ENCODE results near the gene PKD2L1.

PKD2L1 gene

DNA sequence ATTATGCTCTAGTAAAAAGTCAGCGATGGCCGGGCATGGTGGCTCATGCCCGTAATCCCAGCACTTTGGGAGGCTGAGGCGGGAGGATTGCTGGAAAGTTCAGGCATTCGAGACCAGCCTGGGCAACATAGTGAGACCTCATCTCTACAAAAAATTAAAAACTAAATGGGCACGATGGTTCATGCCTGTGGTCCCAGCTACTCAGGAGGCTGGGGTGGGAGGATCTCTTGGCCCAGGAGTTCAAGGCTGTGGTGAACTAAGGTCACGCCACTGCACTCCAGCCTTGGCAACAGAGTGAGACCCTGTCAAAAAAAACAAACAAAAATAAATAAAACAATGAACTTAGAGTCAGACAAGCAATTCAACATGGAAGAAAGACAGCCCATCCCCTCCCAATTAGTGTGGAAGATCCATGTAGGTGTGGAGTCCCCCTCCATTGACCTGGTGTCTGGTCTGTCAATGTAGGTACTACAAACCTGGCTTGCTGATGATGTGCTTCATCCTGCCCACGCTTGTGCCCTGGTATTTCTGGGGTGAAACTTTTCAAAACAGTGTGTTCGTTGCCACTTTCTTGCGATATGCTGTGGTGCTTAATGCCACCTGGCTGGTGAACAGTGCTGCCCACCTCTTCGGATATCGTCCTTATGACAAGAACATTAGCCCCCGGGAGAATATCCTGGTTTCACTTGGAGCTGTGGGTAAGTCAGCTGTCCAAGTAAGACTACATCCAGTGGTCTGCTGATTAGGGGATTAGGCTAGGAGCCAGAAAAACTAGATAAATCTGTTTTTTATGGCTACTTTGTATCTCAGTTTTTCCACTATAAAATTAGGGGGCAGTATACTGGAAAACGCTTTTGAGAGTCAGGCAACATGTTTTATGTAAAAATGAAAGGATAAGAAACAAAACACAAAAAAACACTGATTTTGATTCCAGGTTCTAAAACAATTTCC is 26.3 kb upstream of the PKD2L1 start:
- no peak for DNase-seq (ENCODE audit: low spot score)

DNA sequence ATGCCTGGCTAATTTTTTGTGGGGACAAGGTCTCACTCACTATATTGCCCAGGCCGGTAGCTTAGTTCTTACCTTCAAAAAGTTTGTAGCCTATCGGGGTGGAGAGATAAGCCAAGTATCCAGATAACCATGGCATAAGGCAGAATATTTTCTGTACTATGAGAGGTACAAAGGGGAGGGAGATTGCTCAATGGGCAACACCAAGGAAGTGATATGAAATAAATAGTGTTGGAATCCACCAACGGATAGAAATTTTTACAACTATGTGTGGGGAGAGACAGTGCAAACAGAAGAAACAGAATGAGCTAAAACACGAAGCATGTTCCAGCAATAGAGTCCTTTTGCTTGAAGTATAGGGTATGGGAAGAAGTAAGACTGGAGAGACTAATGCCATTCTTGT is 25.1 kb upstream of the PKD2L1 start:
- no peak for DNase-seq (ENCODE audit: low spot score)

DNA sequence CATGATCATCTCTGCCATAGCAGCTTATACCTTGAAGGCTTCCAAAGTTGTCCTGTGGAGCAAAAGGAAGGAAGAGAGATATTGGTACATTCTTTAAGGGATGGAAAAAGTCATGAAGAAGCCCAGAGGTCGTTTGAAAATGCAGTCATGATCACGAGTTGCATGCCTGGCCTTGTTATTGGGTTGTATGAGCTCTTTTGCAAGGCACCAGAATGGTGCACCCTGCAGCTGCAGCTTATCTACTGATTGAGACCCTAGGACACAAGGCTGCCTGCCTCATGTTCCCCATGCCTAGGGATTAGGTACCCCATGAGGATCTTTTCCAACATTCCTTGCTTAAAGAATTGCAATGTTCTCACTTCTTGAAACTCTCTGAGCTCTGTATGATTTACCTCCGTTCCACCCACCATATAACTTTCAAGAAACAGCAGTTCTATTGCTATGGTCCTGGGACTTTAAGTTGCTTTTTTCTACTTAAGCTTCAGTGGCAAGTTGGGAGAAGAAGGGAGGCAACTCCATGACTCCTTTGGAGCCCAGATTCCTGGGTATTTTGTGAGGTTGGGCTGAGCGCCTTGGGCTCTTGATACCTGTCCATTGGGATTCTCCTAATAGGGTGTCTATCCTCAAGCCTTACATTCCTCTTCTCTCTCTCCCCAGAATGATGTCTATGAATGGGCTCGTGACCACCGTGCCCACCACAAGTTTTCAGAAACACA is 23.9 kb upstream of the PKD2L1 start:
- no peak for DNase-seq (ENCODE audit: low spot score)

DNA sequence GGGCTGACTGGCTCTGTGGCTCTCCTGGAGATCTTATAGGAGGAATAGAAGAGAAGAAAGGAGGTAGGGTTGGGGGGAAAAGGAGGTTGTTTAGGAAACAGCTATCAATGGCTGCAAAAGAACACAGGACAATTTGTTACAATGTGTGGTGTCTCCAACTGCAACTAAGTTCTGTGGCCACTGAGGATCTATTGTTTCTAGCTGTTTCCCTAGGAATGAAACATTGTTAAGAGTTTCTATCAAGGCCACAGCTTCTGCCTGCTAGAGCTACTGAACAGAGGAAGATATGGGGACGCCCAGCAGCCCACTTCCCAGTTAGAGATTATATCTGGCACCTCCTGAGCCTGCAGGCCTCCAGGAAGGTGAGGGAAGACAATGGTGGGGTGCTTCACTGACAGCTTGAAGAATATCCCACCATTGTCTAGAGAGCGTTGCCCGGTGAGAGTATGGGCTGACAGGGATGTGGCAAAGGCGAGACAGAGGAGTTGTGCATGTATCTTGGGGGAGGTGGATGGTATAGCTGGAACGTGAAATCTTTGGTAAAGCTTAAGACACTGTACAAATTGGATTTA is 21.0 kb upstream of the PKD2L1 start:
- DNase-seq (ENCODE audit: low spot score), result no peak

DNA sequence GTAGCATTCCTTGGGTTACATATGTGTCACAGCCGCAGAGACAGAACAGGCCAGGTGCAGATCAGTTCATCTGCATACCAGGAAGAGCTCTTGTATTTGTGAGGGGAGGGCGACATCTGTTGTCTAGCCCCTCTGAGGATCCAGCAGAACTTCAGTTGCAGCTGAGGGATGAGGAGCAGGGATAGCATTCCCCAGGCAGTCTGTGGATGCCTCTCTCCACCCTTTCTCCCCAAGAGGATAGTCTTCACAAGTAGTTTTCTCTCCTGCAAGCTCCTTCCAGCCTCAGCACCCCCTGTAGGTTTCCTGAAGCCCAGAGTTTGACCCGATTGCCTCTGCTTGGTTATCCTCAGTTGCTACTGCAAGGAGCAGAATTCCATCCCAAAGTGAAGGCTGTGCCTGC is 19.6 kb upstream of the PKD2L1 start:
- no peak for DNase-seq (ENCODE audit: low spot score)

DNA sequence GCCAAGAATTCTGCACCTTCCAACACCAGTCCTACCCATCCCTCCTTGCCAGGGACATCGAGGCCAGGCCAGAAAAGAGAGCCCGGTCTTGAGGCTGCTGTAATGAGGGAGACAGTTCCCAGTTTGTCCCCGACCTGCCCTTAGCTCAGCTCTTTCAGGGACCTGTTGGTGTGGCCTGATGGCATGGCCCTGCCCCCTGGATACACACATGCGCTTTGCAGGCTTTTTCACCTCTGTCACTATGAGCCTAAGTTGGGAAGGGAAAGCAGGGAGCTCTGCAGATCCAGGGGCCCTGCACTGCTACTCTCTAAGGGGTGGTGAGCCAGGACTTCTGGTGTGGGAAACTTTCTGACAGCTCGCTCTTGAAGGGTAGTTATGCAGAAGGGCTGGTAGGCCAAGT is 19.1 kb upstream of the PKD2L1 start:
- DNase-seq (ENCODE audit: low spot score), result no peak

DNA sequence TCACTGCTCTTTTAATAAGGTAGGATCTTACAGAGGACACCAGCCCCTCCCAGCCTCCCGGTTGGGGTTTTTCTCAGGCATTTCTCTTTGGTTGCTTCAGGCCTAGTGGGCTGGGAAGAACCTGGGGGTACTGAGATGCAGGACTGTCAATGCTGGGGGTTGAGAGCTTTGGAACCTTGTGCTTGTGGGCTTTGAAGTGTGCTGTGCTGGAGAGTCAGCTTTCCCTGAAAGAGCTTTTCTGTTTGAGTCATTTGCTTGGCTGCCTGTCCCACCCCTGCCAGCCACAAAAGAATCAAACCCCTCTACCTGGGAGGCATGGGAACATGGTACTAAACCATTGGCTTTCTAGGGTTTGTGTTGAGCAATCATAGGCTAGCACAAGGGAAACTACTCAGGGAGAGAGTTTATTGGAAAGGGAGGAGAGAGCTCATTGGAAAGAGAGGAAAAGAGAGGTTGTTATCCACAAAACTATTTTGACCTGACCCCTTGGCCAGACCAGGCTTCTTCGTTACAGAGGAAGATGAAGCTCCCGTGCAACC is 18.4 kb upstream of the PKD2L1 start:
- no peak for DNase-seq (ENCODE audit: low spot score)

DNA sequence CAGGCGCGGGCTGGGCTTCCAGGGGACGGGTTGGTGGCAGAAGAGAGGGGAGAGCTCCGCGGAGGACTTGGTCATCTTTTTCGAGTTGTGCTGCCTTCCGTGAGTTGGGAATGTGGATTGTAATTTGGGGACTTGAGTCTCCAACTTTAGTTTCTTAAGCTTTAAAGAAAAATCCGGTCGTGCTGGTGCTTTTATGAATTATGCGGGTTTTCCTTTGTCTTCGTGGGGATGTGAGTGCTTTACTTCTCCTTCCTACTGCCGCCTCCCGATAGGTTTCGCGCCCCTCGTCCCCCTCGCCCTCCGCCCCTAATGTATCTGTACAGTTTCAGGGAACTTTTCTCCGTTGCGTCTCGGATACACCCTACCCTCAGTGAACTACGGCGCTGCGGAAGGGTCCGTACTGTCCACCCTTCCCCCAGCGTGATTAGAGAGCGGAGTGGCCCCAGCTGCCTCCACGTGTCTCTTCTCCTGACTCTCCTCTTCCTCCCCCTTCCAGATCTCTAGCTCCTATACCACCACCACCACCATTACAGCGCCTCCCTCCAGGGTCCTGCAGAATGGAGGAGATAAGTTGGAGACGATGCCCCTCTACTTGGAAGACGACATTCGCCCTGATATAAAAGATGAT is 17.7 kb upstream of the PKD2L1 start:
- DNase-seq (ENCODE audit: low spot score), result no peak

DNA sequence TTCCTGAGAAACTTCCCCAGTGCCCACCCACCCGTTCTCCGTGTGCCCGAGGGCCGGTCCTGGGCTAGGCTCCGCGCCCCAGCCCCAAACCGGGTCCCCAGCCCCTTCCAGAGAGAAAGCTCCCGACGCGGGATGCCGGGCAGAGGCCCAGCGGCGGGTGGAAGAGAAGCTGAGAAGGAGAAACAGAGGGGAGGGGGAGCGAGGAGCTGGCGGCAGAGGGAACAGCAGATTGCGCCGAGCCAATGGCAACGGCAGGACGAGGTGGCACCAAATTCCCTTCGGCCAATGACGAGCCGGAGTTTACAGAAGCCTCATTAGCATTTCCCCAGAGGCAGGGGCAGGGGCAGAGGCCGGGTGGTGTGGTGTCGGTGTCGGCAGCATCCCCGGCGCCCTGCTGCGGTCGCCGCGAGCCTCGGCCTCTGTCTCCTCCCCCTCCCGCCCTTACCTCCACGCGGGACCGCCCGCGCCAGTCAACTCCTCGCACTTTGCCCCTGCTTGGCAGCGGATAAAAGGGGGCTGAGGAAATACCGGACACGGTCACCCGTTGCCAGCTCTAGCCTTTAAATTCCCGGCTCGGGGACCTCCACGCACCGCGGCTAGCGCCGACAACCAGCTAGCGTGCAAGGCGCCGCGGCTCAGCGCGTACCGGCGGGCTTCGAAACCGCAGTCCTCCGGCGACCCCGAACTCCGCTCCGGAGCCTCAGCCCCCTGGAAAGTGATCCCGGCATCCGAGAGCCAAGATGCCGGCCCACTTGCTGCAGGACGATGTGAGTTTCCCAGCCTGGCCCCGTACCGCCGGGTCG is 16.9 kb upstream of the PKD2L1 start, which contains the start of gene SCD:
Gene SCD, plus strand, starts transcription at position 469 of the 803 bp plus-strand sequence. Its CDS starts 272 bp downstream, at position 741.
- DNase-seq (ENCODE audit: low spot score), result peak; percentile 94

DNA sequence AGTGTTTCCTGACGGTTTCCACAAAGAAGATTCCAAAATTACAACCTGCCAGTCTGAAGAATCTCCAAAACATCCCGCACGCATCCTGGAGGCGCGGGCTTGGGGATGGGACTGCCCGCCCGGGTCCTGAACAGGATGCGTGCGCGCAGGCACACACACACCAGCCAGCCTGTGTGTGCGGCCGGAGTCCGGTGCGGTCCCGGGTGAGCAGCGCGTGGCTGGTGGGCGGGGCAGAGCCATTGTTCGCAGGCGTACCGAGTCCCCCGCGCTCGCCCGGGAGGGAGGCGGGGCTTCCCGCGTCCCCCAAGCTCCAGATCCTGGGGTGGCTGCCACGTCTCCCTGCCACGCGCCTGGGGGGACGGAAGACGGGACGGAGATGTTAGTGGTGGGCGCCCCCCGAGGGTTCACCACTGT is 16.3 kb upstream of the PKD2L1 start:
- peak; percentile 79 for DNase-seq (ENCODE audit: low spot score)

DNA sequence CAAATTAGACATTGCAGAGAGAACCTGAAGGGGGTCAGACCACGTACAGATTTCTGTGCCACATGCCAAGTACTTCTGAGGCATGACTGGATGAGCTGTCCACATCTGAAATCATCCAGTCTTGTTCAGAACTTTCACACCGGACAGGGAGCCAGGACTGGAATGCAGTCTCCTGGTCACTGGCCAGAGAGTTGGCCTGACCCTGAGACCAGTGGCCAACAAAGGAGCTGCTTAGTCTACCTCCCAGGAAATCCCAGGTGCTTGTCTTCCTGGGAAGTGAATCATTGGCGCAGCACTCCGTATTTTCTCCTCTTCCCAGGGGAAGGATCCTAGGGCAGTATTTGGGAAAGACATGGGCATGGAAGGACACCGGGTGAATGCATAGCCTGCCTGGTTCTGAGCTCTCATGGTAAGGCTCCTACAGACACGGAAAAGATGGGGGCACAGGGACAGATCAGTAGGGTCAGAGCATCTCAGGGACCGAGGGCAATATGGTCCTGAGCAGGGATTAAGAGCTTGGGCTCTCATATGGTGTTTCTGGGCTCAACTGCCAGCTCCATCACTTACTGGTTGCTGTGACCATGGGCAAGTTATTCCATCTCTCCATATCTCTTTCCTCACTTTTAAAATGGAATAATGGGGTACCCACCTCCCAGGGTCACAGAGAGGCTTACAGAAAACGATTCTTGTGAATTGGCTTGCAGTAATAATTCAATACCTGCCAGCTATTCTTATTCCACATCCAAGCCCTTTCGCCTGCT is 15.7 kb upstream of the PKD2L1 start:
- no peak for DNase-seq (ENCODE audit: low spot score)

DNA sequence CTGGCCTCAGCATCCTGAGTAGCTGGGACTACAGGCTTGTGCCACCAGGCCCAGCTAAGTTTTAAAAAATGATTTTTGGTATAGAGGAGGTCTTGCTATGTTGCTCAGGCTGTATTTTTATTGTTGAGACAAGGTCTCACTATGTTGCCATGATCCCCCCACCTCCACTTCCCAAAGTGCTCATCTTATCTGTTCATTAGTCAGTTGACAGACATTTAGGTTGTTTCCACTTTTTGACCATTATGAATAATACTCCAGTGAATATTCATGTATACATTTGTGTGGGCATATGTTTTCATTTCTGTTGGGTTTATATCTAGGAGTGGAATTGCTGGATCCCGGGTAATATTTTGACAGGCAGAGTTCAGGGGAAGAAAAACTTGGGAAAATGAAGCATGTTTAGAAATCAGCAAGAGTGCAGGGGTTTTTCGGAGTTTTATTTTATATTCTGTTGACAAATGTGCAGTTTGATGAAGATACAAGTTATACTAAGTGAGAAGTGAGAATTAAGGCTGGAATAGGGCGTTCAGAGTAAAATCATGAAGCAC is 14.3 kb upstream of the PKD2L1 start:
- no peak for DNase-seq (ENCODE audit: low spot score)

DNA sequence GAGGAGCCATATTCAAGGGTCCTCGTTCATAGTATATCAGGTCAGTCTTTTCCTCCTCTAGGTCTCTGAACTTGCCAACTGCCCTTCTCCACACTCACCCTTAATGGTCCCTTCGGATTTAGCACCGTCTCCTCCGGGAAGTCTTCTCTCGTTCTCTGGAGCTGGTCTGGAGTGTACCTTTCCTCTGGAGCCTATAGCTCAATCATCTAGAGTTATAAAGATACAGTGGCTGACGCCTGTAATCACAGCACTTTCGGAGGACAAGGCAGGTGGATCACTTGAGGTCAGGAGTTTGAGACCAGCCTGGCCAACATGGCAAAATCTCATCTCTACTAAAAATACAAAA is 12.6 kb upstream of the PKD2L1 start:
- DNase-seq (ENCODE audit: low spot score), result no peak

DNA sequence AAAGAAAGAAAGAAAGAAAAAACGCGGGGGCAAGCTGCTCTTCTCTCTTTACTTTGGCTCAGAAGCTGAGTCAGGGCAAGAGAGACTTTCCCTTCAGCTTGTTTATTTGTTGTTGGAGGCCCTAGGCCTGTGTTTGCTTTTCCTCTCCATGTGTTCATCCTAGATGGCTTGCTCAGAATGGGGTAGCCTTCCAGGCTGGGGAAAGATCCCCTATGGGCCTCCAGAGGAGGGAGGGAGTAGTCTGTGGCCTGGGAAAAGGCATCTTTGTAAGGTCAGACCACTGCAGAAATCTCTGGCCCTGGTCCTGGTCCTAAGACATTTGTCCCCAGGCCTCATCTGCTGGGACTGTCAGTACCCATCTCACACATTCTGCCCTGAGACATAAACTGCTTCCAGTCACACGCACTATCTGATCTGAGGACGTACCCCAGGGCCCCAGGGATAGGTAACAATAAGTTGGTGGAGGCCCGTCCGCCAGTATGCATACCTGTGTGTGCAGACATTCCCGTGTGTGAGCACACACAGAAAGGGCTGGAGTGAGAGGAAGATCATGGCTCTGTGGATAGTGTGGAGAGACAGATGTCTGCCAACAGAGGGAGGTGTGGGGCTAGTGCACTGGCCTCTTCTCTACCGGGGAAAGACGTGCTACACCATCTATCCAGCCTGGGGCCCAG is 12.1 kb upstream of the PKD2L1 start:
- peak; percentile 48 for DNase-seq (ENCODE audit: low spot score)

DNA sequence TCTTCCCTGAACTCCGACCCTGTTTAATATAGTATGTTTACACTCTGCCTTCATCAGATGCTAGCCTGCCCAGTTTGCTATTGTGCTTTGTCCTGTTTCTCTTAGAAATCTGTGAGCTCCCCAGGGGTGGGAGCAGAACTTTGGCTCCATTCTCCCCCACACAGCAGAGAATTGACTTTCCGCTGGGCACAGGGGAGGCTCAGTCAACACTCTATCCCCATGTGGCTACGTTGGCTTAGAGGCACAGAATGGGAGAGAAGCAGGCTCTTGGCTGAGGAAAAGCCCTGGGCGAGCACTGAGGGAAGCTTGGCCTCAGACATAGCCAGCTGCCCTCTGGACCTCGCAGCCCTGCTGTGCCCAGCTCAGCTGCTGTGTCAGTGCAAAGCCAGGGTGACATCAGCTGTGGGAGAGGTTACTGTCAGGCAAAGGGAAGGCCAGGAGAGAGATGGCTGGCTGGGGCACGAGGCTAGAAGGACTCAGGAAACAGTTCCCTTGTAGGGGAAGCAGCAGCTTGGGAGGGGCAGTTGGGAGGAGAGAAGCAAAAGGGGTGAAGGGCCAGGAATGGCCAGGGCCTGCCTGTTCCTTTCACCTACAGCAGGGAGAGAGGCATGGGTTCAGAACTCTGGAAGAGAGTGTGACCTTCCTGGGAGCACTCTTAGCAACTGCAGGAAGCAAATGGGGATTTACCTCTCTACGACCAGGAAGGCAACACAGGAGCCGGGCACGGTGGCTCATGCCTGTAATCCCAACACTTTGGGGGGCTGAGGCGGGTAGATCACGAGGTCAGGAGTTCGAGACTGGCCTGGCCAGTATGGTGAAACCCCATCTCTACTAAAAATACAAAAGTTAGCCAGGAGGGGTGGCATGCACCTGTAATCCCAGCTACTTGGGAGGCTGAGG is 11.2 kb upstream of the PKD2L1 start:
- DNase-seq (ENCODE audit: low spot score), result no peak

DNA sequence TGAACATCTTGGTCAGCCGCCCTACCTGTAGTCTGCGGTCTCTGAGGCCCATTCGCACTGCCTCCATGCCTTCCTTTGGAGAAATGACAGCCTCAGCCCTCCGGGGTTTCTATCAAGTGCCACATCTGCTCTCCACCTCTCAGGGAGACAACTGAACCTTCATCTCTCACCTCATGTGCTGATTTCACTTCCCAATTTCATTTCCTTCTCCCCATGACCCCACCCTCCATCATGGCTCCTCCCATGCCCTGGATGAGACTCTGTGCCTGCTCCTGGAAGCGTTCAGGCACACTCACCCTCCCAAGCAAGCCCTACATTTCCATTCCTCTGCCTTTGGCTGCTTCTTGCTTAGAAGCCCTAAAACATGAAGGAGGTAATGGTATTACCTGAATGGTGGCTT is 9.2 kb upstream of the PKD2L1 start:
- peak; percentile 75 for DNase-seq (ENCODE audit: low spot score)

DNA sequence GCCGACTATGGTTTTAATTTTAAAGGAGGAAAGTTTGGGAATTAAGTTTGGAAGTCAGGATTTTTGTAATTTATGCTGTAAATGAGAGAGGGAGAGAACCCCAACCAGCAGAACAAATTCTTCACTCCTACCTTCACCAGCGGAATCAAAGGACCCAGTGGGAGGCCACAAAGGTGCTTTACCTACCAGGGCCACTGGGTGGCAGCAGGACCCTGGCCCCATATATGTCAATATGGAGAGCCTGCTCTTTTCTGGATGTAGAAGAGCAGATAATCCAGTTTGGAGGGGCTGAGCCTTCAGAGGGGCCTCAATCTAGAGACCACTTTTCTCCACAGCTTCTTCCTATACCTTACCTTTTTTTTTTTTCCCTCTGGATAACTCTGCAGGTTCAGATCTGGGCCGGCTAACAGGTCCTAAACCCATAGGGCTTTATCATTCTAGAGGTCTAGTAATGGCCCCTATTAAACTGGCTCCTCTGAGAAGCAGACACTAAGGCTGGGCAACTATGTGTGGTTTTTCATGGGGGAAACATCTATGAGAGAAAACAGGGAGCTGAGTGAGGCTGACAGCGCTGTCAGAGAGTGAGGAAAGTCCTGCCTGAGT is 8.5 kb upstream of the PKD2L1 start:
- peak; percentile 77 for DNase-seq (ENCODE audit: low spot score)

DNA sequence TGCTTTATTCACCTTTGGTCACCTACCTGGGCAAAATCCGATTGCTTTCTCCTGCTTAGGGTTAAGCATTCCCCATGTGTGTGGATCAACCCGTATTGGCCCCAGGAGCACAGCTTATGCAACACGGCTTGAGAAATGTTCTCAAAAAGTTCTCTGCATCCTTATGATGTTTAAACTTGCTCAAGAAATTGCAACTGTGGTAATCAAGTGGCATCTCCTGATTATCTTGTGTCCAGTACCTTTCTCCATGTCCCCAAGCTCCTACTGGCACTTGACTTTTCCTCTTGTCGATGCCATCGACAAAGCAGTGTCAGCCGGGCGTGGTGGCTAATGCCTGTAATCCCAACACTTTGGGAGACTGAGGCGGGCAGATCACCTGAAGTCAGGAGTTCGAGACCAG is 4.7 kb upstream of the PKD2L1 start:
- DNase-seq (ENCODE audit: low spot score), result no peak

Measured in germinal center (tissue), 1 donor.